H1 (cell line): ENCODE data around the gene SPATA7. TPM values are rescaled to one million over a fixed set of nuclear protein-coding genes. Genes with fewer than 3 reads are reported as not detected.

Experiments
- CTCF ChIA-PET: fragments of 300-600 bp; sonication (Branson Sonifier 250); formaldehyde crosslinking; loops from one replicate; lab custom pipeline; 2021; ENCODE audit not compliant: partially characterized antibody; lab: Charles Lee
- POLR2A ChIA-PET: fragments of 300-600 bp; sonication (Branson Sonifier 250); formaldehyde crosslinking; loops from one replicate; lab custom pipeline; 2021; ENCODE audit warnings: inconsistent platforms; ENCODE audit not compliant: partially characterized antibody; lab: Charles Lee
- DNase-seq, 2 experiments: peaks; one replicate each; pipeline versions ENCODE4 v3.0.0 to v3.0.0-alpha.2; 2010 to 2022; ENCODE audit warnings: low spot score in 2 of 2, low read depth in 1 of 2, mixed read lengths in 1 of 2
- FAIRE-seq: peaks from 2 replicates; lab custom pipeline; 2011; peaks lifted over from hg19 to GRCh38; lab: Jason Lieb, UNC
- H2AFZ ChIP-seq: 2 replicates; pipeline ENCODE4 v1.8.1; 2012; ENCODE audit warnings: low read length, inconsistent platforms
- H2AK5ac ChIP-seq: 2 replicates; pipeline ENCODE4 v1.6.1; 2013; ENCODE audit warnings: low read depth, low read length
- H2BK120ac ChIP-seq: replicated peaks from 2 replicates; pipeline ENCODE3; 2013; ENCODE audit warnings: low read depth, low read length, inconsistent platforms
- H2BK12ac ChIP-seq: 2 replicates; pipeline ENCODE4 v1.6.1; 2013; ENCODE audit warnings: low read depth, low read length
- H2BK15ac ChIP-seq: 2 replicates; pipeline ENCODE4 v1.6.1; 2013; ENCODE audit warnings: low read length
- H2BK20ac ChIP-seq: 2 replicates; pipeline ENCODE4 v1.6.1; 2013; ENCODE audit warnings: low read length
- H2BK5ac ChIP-seq: 2 replicates; pipeline ENCODE4 v1.6.1; 2013; ENCODE audit warnings: low read depth, low read length
- H3K14ac ChIP-seq: 2 replicates; pipeline ENCODE4 v1.6.1; 2013; ENCODE audit warnings: inconsistent platforms; ENCODE audit not compliant: insufficient read length
- H3K18ac ChIP-seq: 2 replicates; pipeline ENCODE4 v1.6.1; 2013; ENCODE audit warnings: low read length; ENCODE audit errors: extremely low read depth
- H3K23ac ChIP-seq: 2 replicates; pipeline ENCODE4 v1.6.1; 2013; ENCODE audit warnings: inconsistent platforms; ENCODE audit not compliant: insufficient read length
- H3K23me2 ChIP-seq: 2 replicates; pipeline ENCODE4 v1.6.1; 2013; ENCODE audit warnings: low read depth, low read length
- H3K27ac ChIP-seq: 2 replicates; pipeline ENCODE4 v1.6.1; 2011; ENCODE audit warnings: low read depth, low read length, inconsistent platforms
- H3K27me3 ChIP-seq, 4 experiments: replicated peaks in 1 of 4; 1 replicate in 1 of 4; 2 replicates in 3 of 4; pipeline versions ENCODE4 v1.6.1 to v1.8.1; 2011 to 2013; ENCODE audit warnings: low read length in 3 of 4, mild to moderate bottlenecking in 3 of 4, inconsistent platforms in 2 of 4, mixed read lengths in 2 of 4, moderate library complexity in 1 of 4; ENCODE audit not compliant: control insufficient read depth in 3 of 4, insufficient read depth in 3 of 4; ENCODE audit errors: extremely low read depth in 1 of 4
- H3K36me3 ChIP-seq, 4 experiments: 2 replicates each; pipeline versions ENCODE4 v1.6.1 to v1.8.1; 2011 to 2013; ENCODE audit warnings: mild to moderate bottlenecking in 4 of 4, low read length in 3 of 4, moderate library complexity in 2 of 4, control low read depth in 1 of 4, inconsistent platforms in 1 of 4; ENCODE audit not compliant: insufficient read depth in 4 of 4, control insufficient read depth in 2 of 4
- H3K4ac ChIP-seq: replicated peaks from 2 replicates; pipeline ENCODE3; 2013; ENCODE audit warnings: low read length, low read depth, mixed read lengths, inconsistent platforms; ENCODE audit not compliant: insufficient read length
- H3K4me1 ChIP-seq, 4 experiments: replicated peaks in 1 of 4; 1 replicate in 1 of 4; 2 replicates in 3 of 4; pipeline versions ENCODE4 v1.6.1 to v1.8.1; 2011 to 2013; ENCODE audit warnings: low read length in 3 of 4, inconsistent platforms in 2 of 4, mixed read lengths in 1 of 4; ENCODE audit not compliant: insufficient read depth in 4 of 4, control insufficient read depth in 3 of 4
- H3K4me2 ChIP-seq, 2 experiments: 2 replicates each; pipeline versions ENCODE4 v1.6.1 to v1.8.1; 2011 to 2013; ENCODE audit warnings: low read depth in 2 of 2, low read length in 2 of 2, control low read depth in 1 of 2, inconsistent platforms in 1 of 2, mild to moderate bottlenecking in 1 of 2; ENCODE audit not compliant: insufficient read depth in 1 of 2
- H3K4me3 ChIP-seq, 4 experiments: fragments of 200-600, 300-600 bp in 1 of 4; sonication (generic), shearing (Covaris generic), sonication (Bioruptor Twin) in 1 of 4; 2 replicates each; pipeline versions ENCODE4 v1.5.1 to v1.8.1; 2011 to 2016; ENCODE audit warnings: low read length in 4 of 4, low read depth in 3 of 4, control low read depth in 2 of 4, inconsistent platforms in 2 of 4, mild to moderate bottlenecking in 2 of 4, mixed read lengths in 1 of 4, moderate library complexity in 1 of 4; ENCODE audit not compliant: insufficient read depth in 2 of 4; ENCODE audit errors: extremely low read depth in 1 of 4
- H3K56ac ChIP-seq: replicated peaks from 2 replicates; pipeline ENCODE3; 2013; ENCODE audit warnings: low read depth, mild to moderate bottlenecking, mixed read lengths, low read length, inconsistent platforms; ENCODE audit not compliant: insufficient read length
- H3K79me1 ChIP-seq: 2 replicates; pipeline ENCODE4 v1.6.1; 2013; ENCODE audit warnings: low read depth, low read length, control low read depth
- H3K79me2 ChIP-seq, 2 experiments: 2 replicates each; pipeline versions ENCODE4 v1.6.1 to v1.8.1; 2012 to 2013; ENCODE audit warnings: low read length in 2 of 2, mild to moderate bottlenecking in 2 of 2, inconsistent platforms in 1 of 2; ENCODE audit not compliant: insufficient read depth in 2 of 2, control insufficient read depth in 1 of 2
- H3K9ac ChIP-seq, 4 experiments: replicated peaks in 1 of 4; 1 replicate in 1 of 4; 2 replicates in 3 of 4; pipeline versions ENCODE4 v1.6.1 to v1.8.1; 2011 to 2013; ENCODE audit warnings: low read depth in 3 of 4, low read length in 3 of 4, control low read depth in 2 of 4, mild to moderate bottlenecking in 2 of 4, moderate library complexity in 2 of 4, inconsistent platforms in 1 of 4; ENCODE audit errors: extremely low read depth in 1 of 4
- H3K9me3 ChIP-seq, 2 experiments: 2 replicates each; pipeline versions ENCODE4 v1.6.1 to v1.8.1; 2012 to 2013; ENCODE audit warnings: mild to moderate bottlenecking in 2 of 2, moderate library complexity in 2 of 2, control low read depth in 1 of 2, inconsistent platforms in 1 of 2, low read depth in 1 of 2, low read length in 1 of 2, mixed read lengths in 1 of 2; ENCODE audit not compliant: insufficient read depth in 2 of 2
- H4K20me1 ChIP-seq, 2 experiments: replicated peaks in 1 of 2; 2 replicates each; pipeline versions ENCODE3 to v1.8.1; 2011 to 2013; ENCODE audit warnings: inconsistent platforms in 2 of 2, low read length in 2 of 2, mild to moderate bottlenecking in 1 of 2; ENCODE audit not compliant: insufficient read depth in 2 of 2, control insufficient read depth in 1 of 2
- H4K5ac ChIP-seq: 2 replicates; pipeline ENCODE4 v1.6.1; 2013; ENCODE audit warnings: low read length, low read depth, mixed read lengths, inconsistent platforms; ENCODE audit not compliant: insufficient read length
- H4K8ac ChIP-seq: 2 replicates; pipeline ENCODE4 v1.8.0; 2013; ENCODE audit warnings: mild to moderate bottlenecking, moderate library complexity, low read length, inconsistent platforms; ENCODE audit not compliant: insufficient read depth; ENCODE audit errors: extremely low read depth
- H4K91ac ChIP-seq: replicated peaks from 2 replicates; pipeline ENCODE3; 2013; ENCODE audit warnings: low read length, mixed read lengths, inconsistent platforms; ENCODE audit not compliant: insufficient read length
- ATF3 ChIP-seq: IDR thresholded peaks from 2 replicates; pipeline ENCODE4 v1.6.1; 2011; ENCODE audit warnings: low read depth, mild to moderate bottlenecking, low read length; ENCODE audit not compliant: insufficient read depth
- CHD2 ChIP-seq: IDR thresholded peaks from 2 replicates; pipeline ENCODE4 v1.6.1; 2012; ENCODE audit warnings: low read length, improper control_type of control experiment
- CREB1 ChIP-seq: IDR thresholded peaks from 2 replicates; pipeline ENCODE4 v1.6.1; 2012; ENCODE audit warnings: inconsistent platforms
- HDAC6 ChIP-seq: IDR thresholded peaks from one replicate; pipeline ENCODE4 v1.7.1; 2012; ENCODE audit warnings: low read depth, mild to moderate bottlenecking, inconsistent platforms, low read length, moderate library complexity
- POLR2A ChIP-seq, 2 experiments: IDR thresholded peaks; 1 replicate in 1 of 2; 2 replicates in 1 of 2; pipeline ENCODE4 v1.6.1; 2011; ENCODE audit warnings: low read depth in 2 of 2, low read length in 2 of 2, mild to moderate bottlenecking in 2 of 2; ENCODE audit errors: control extremely low read depth in 1 of 2
- RBBP5 ChIP-seq: IDR thresholded peaks from 2 replicates; pipeline ENCODE4 v1.7.1; 2012; ENCODE audit warnings: low read depth, mild to moderate bottlenecking, inconsistent platforms, low read length, moderate library complexity, borderline replicate concordance
- SAP30 ChIP-seq: fragments of 300-600 bp; sonication (generic); IDR thresholded peaks from 2 replicates; pipeline ENCODE4 v1.7.1; 2012; ENCODE audit warnings: low read length, moderate library complexity, mild to moderate bottlenecking, inconsistent platforms; ENCODE audit not compliant: insufficient read depth, insufficient replicate concordance
- SIX5 ChIP-seq: IDR thresholded peaks from 2 replicates; pipeline ENCODE4 v1.6.1; 2011; ENCODE audit warnings: mild to moderate bottlenecking, low read depth, low read length
- SP1 ChIP-seq: IDR thresholded peaks from 2 replicates; pipeline ENCODE4 v1.6.1; 2011; ENCODE audit warnings: low read depth, low read length
- TEAD4 ChIP-seq: IDR thresholded peaks from 2 replicates; pipeline ENCODE4 v1.6.1; 2012; ENCODE audit warnings: low read depth, low read length, inconsistent platforms, mixed read lengths
- ZNF274 ChIP-seq: IDR thresholded peaks from 2 replicates; pipeline ENCODE4 v1.7.0; 2012; ENCODE audit warnings: low read length, borderline replicate concordance; ENCODE audit errors: extremely low read depth
- polyA plus RNA-seq, 7 experiments: library from polyadenylated mRNA; depleted of rRNA in 3 of 7; stranded (reverse) in 5 of 7; unstranded in 2 of 7; fragments of >200 nt in 5 of 7; fragments of 200-250 nt in 2 of 7; gene quantifications; 1 replicate in 5 of 7; 2 replicates in 1 of 7; 4 replicates in 1 of 7; pipeline versions ENCODE4 v1.2.1 to v1.2.3, GENCODE V29; 2011 to 2013; ENCODE audit warnings: missing spikeins in 2 of 7, mixed read lengths in 2 of 7
- total RNA-seq: library from RNA; stranded (reverse); fragmentation: NEBNext Ultra II Directional; extraction: Animal tissue kit (Norgen Biotek cat#: 25700); gene quantifications from 2 replicates; pipeline ENCODE4 v1.2.1, GENCODE V29; 2021
- TF ChIP-seq, protein P1 (sequence below): IDR thresholded peaks from 2 replicates; pipeline ENCODE4 v1.6.1; 2012; ENCODE audit warnings: inconsistent platforms

Gene SPATA7
- total and polyA plus RNA-seq, 2 of the 8 experiments (the other 6 are each of a cell fraction or from before 2014, with no cell fraction given): 3.8 to 6.7 TPM

GRCh38 chr14:88422047-88422446 is 36.6 kb downstream of the SPATA7 start:
- no peak overlapping the region for H4K5ac ChIP-seq
- H4K20me1 ChIP-seq: no peaks in the 10 kb centered on the region
- no peaks in the 10 kb centered on the region for H3K23me2 ChIP-seq
- no peak overlapping the region for H2BK5ac ChIP-seq
- no peaks in the 10 kb centered on the region for H3K4me1 ChIP-seq
- no peak overlapping the region for H2AK5ac ChIP-seq
- H3K36me3 ChIP-seq: peaks cover 0 to 4% (median 0%) of the 10 kb centered on the region in 4 experiments; a peak in 2 of 8 replicates
- TF ChIP-seq CREB1: no peak
- no peak for TF ChIP-seq ZNF274
- no peak for TF ChIP-seq CHD2
- TF ChIP-seq, protein P1, sequence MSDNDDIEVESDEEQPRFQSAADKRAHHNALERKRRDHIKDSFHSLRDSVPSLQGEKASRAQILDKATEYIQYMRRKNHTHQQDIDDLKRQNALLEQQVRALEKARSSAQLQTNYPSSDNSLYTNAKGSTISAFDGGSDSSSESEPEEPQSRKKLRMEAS: no peak
- TF ChIP-seq SIX5: no peak
- TF ChIP-seq SAP30: no peak
- TF ChIP-seq SP1: no peak
- no peak for TF ChIP-seq RBBP5
- TF ChIP-seq ATF3: no peak
- TF ChIP-seq POLR2A (IDR thresholded peaks at IDR 0.05; ENCODE audit: control extremely low read depth in 1 of 2, low read depth in 2 of 2, low read length in 2 of 2): no peak
- no peak for TF ChIP-seq HDAC6
- no peak for TF ChIP-seq TEAD4
- no peak overlapping the region for H3K4me3 ChIP-seq
- no peak overlapping the region for H3K4ac ChIP-seq
- H2AFZ ChIP-seq: no peak overlapping the region
- H3K18ac ChIP-seq: no peak overlapping the region
- H3K79me1 ChIP-seq: no peaks in the 10 kb centered on the region
- H2BK20ac ChIP-seq: no peak overlapping the region
- no peak overlapping the region for H3K9ac ChIP-seq
- H3K14ac ChIP-seq: no peak overlapping the region
- ChIA-PET POLR2A (no interaction called here), CTCF (no interaction called here)
- H3K79me2 ChIP-seq: no peaks in the 10 kb centered on the region
- no peak for FAIRE-seq
- no peak overlapping the region for H3K23ac ChIP-seq
- H2BK120ac ChIP-seq: no peak overlapping the region
- no peak overlapping the region for H3K4me2 ChIP-seq
- no peak overlapping the region for H4K91ac ChIP-seq
- H4K8ac ChIP-seq: no peak overlapping the region
- no peak overlapping the region for H2BK12ac ChIP-seq
- H3K27ac ChIP-seq: no peak overlapping the region
- H3K27me3 ChIP-seq: no peaks in the 10 kb centered on the region
- DNase-seq: no peak
- no peaks in the 10 kb centered on the region for H3K9me3 ChIP-seq
- H3K56ac ChIP-seq: no peak overlapping the region
- H2BK15ac ChIP-seq: no peak overlapping the region
